ENCODE measurements around the gene ZNF268. TPM values are rescaled to one million over a fixed set of nuclear protein-coding genes. Genes with fewer than 3 reads are reported as not detected.

Gene ZNF268
- total RNA-seq, 1 donor from 2014 or later = 15.8 TPM

DNA sequence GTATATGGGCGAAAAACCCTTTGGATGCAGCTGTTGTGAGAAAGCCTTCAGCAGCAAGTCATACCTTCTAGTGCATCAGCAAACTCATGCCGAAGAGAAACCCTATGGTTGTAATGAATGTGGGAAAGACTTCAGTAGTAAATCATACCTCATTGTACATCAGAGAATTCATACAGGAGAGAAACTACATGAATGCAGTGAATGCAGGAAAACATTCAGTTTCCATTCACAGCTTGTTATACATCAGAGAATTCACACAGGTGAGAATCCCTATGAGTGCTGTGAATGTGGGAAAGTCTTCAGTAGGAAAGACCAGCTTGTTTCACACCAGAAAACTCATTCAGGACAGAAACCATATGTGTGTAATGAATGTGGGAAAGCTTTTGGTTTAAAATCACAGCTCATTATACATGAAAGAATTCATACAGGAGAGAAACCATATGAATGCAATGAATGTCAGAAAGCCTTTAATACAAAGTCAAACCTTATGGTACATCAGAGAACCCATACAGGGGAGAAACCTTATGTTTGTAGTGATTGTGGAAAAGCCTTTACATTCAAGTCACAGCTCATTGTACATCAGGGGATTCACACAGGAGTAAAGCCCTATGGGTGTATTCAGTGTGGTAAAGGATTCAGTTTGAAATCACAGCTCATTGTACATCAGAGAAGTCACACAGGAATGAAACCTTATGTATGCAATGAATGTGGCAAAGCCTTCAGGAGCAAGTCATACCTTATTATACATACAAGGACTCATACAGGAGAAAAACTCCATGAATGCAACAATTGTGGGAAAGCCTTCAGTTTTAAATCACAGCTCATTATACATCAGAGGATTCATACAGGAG lies 21.4 kb downstream of the ZNF268 start:
- Histone ChIP-seq H3K4me3 (ENCODE audit: low read depth, low read length) (no peak overlapping the region), H3K36me3 (ENCODE audit: control insufficient read depth, insufficient read depth, low read length) (peaks cover 3% of the 10 kb centered on the region), H3K27me3 (ENCODE audit: control insufficient read depth, insufficient read depth, low read length) (no peaks in the 10 kb centered on the region)
- TF ChIP-seq, protein P1, sequence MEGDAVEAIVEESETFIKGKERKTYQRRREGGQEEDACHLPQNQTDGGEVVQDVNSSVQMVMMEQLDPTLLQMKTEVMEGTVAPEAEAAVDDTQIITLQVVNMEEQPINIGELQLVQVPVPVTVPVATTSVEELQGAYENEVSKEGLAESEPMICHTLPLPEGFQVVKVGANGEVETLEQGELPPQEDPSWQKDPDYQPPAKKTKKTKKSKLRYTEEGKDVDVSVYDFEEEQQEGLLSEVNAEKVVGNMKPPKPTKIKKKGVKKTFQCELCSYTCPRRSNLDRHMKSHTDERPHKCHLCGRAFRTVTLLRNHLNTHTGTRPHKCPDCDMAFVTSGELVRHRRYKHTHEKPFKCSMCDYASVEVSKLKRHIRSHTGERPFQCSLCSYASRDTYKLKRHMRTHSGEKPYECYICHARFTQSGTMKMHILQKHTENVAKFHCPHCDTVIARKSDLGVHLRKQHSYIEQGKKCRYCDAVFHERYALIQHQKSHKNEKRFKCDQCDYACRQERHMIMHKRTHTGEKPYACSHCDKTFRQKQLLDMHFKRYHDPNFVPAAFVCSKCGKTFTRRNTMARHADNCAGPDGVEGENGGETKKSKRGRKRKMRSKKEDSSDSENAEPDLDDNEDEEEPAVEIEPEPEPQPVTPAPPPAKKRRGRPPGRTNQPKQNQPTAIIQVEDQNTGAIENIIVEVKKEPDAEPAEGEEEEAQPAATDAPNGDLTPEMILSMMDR (IDR thresholded peaks at IDR 0.05; ENCODE audit: insufficient read depth, low read length, severe bottlenecking) = no peak
- FAIRE-seq (no peak), DNase-seq (ENCODE audit: low read depth) (no peak)

DNA sequence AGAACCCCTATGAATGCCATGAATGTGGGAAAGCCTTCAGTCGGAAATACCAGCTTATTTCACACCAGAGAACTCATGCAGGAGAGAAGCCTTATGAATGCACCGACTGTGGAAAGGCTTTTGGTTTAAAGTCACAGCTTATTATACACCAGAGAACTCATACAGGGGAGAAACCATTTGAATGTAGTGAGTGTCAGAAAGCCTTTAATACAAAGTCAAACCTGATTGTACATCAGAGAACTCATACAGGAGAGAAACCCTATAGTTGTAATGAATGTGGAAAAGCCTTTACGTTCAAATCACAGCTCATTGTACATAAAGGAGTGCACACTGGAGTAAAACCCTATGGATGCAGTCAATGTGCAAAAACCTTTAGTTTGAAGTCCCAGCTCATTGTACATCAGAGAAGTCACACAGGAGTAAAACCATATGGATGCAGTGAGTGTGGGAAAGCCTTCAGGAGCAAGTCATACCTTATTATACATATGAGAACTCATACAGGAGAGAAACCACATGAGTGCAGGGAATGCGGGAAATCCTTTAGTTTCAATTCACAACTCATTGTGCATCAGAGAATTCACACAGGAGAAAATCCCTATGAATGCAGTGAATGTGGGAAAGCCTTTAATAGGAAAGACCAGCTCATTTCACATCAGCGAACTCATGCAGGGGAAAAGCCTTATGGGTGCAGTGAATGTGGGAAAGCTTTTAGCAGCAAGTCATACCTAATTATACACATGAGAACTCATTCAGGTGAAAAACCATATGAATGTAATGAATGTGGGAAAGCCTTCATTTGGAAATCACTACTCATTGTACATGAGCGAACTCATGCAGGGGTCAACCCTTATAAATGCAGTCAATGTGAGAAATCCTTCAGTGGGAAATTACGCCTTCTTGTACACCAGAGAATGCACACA lies 22.3 kb downstream of the ZNF268 start:
- Histone ChIP-seq H3K36me3 (ENCODE audit: control insufficient read depth, insufficient read depth, low read length) (peaks cover 3% of the 10 kb centered on the region), H3K27me3 (ENCODE audit: control insufficient read depth, insufficient read depth, low read length) (no peaks in the 10 kb centered on the region), H3K4me3 (ENCODE audit: low read depth, low read length) (no peak overlapping the region)
- FAIRE-seq = no peak
- no peak for DNase-seq (ENCODE audit: low read depth)
- TF ChIP-seq, protein P1 (IDR thresholded peaks at IDR 0.05; ENCODE audit: insufficient read depth, low read length, severe bottlenecking) = no peak

DNA sequence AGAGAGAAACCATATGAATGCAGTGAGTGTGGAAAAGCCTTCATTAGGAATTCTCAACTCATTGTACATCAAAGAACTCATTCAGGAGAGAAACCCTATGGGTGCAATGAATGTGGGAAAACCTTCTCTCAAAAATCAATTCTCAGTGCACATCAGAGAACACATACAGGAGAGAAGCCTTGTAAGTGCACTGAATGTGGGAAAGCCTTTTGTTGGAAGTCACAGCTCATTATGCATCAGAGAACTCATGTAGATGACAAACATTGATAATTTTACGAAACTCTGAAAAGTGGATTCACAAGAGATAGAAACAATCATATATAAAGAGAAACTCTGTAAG lies 22.9 kb downstream of the ZNF268 start:
- H3K27me3 ChIP-seq (ENCODE audit: control insufficient read depth, insufficient read depth, low read length) = no peaks in the 10 kb centered on the region
- TF ChIP-seq, protein P1 (IDR thresholded peaks at IDR 0.05; ENCODE audit: insufficient read depth, low read length, severe bottlenecking) = no peak
- FAIRE-seq = no peak
- DNase-seq (ENCODE audit: low read depth) = no peak
- H3K36me3 ChIP-seq (ENCODE audit: control insufficient read depth, insufficient read depth, low read length) = peaks cover 3% of the 10 kb centered on the region
- H3K4me3 ChIP-seq (ENCODE audit: low read depth, low read length) = no peak overlapping the region

DNA sequence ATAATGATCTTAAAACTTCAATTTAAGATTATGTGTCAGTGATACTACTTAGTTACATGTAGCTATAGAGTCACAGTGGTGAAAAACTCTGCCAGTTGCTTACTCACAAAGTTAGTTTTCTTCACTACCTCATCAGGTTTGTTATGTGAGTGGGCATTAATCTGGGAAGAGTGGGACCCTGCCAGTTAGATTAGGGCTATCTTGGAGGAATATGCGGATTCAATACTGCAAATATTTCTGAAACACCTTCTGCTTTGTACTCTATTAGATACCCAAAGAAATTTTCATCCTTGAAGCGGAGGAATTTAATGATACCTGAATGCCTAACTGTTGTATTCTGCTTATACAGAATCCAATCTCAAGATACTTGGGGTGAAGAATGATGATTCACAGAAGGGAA lies 25.1 kb downstream of the ZNF268 start:
- no peak for FAIRE-seq
- H3K4me3 ChIP-seq (ENCODE audit: low read depth, low read length) = no peak overlapping the region
- H3K27me3 ChIP-seq (ENCODE audit: control insufficient read depth, insufficient read depth, low read length) = no peaks in the 10 kb centered on the region
- H3K36me3 ChIP-seq (ENCODE audit: control insufficient read depth, insufficient read depth, low read length) = peaks cover 3% of the 10 kb centered on the region
- no peak for DNase-seq (ENCODE audit: low read depth)
- TF ChIP-seq, protein P1 (IDR thresholded peaks at IDR 0.05; ENCODE audit: insufficient read depth, low read length, severe bottlenecking) = no peak

DNA sequence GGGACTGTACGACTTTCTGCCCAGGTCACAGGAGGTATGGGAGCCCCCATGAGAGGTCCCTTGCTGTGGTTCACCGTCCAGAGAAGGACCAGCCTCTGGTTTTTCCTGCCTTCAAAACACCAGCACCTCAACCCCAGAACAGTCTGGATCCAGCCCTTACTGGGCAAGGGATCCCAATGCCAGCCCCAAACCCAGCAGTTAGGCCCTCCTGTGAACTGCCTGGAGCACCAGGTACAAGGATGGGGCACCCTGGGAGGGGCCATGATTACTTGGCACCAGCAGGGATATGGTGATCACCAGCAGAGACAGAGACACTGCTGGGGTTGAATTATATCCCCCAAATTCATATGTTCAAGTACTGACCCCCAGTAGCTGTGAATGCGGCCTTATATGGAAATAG lies 34.4 kb downstream of the ZNF268 start:
- FAIRE-seq (no peak), DNase-seq (ENCODE audit: low read depth) (no peak)
- Histone ChIP-seq H3K4me3 (ENCODE audit: low read depth, low read length) (no peak overlapping the region), H3K27me3 (ENCODE audit: control insufficient read depth, insufficient read depth, low read length) (no peaks in the 10 kb centered on the region), H3K36me3 (ENCODE audit: control insufficient read depth, insufficient read depth, low read length) (no peaks in the 10 kb centered on the region)
- TF ChIP-seq, protein P1 (IDR thresholded peaks at IDR 0.05; ENCODE audit: insufficient read depth, low read length, severe bottlenecking) = no peak
